ENCODE results near the gene DRAM1. TPM values are rescaled to one million over a fixed set of nuclear protein-coding genes. Genes with fewer than 3 reads are reported as not detected.

The DRAM1 gene
- total and polyA plus RNA-seq, 2 donors (not counting 1 experiment from before 2014, with no cell fraction given) = 2.1 to 10.2 TPM

- CTCF ChIA-PET = interaction anchor here (1.0 kb wide), 2 partner anchors 560 to 846 kb away, joined by 3 read pairs; no protein-coding TSS in a partner anchor
- Histone ChIP-seq H2AFZ (ENCODE audit: insufficient read depth, low read depth, low read length, poor library complexity, severe bottlenecking) (no peak overlapping the region), H3K9me3 (ENCODE audit: control extremely low read depth in 1 of 3, control insufficient read depth in 2 of 3, insufficient read depth in 1 of 3, low read length in 2 of 3) (peaks cover 0 to 3% (median 0%) of the 10 kb centered on the region in 3 donors), H3K4me3 (ENCODE audit: control extremely low read depth in 1 of 5, extremely low read depth in 1 of 5, insufficient read depth in 1 of 5, low read depth in 2 of 5, low read length in 4 of 5) (no peak overlapping the region), H4K20me1 (ENCODE audit: control insufficient read depth, insufficient read depth, low read length, poor library complexity, severe bottlenecking) (no peaks in the 10 kb centered on the region), H3K36me3 (replicated peaks in 1 of 2; ENCODE audit: control extremely low read depth in 1 of 2, control insufficient read depth in 1 of 2, extremely low read depth in 1 of 2, insufficient read depth in 2 of 2, low read length in 1 of 2) (no peaks in the 10 kb centered on the region), H3K9ac (ENCODE audit: low read length) (no peak overlapping the region), H3K27me3 (replicated peaks in 1 of 4; ENCODE audit: control extremely low read depth in 1 of 4, control insufficient read depth in 3 of 4, insufficient read depth in 4 of 4, low read length in 3 of 4) (no peaks in the 10 kb centered on the region), H3K79me2 (ENCODE audit: control insufficient read depth, insufficient read depth, low read length) (no peaks in the 10 kb centered on the region), H3K4me2 (replicated peaks; ENCODE audit: low read depth, low read length, poor library complexity, severe bottlenecking) (no peak overlapping the region), H3K4me1 (ENCODE audit: control insufficient read depth in 2 of 2, insufficient read depth in 2 of 2, low read length in 2 of 2) (peaks cover 2 to 4% of the 10 kb centered on the region in 2 donors), H3K27ac (ENCODE audit: low read length in 2 of 2) (no peak overlapping the region)
- H3K4me3 Mint-ChIP-seq = no peak overlapping the region
- 51% methylated on average over 5 of the region's 8 CpGs for WGBS (ENCODE audit: insufficient coverage)
- H3K27ac Mint-ChIP-seq = no peak overlapping the region
- intact Hi-C loops (cut with micrococcal nuclease) = no loop called here
- TF ChIP-seq CTCF (IDR thresholded peaks at IDR 0.05) (no peak), EZH2 (IDR thresholded peaks at IDR 0.05; ENCODE audit: borderline replicate concordance, insufficient read depth, low read depth, low read length, poor library complexity, severe bottlenecking) (no peak)
- POLR2A ChIA-PET = interaction anchor here (0.8 kb wide), 1 partner anchor 13 kb away, joined by 3 read pairs; no protein-coding TSS in a partner anchor
- H3K9me3 Mint-ChIP-seq (ENCODE audit: insufficient read depth) = no peaks in the 10 kb centered on the region
- no peak for DNase-seq
- no peaks in the 10 kb centered on the region for H3K27me3 Mint-ChIP-seq
- peak; percentile 24 for ATAC-seq (ENCODE audit: low read depth)
- H3K4me1 Mint-ChIP-seq = peaks cover 12% of the 10 kb centered on the region
These were observed 45.8 kb downstream of the DRAM1 start for GRCh38 chr12:101923045-101923718.

GRCh38 chr12:101924618-101925017, 47.2 kb downstream of the DRAM1 start:
- Mint-ChIP-seq H3K27me3 (no peaks in the 10 kb centered on the region), H3K9me3 (ENCODE audit: insufficient read depth) (peaks cover 4% of the 10 kb centered on the region), H3K27ac (peak overlapping the region; percentile 26), H3K4me3 (no peak overlapping the region), H3K4me1 (peaks cover 22% of the 10 kb centered on the region)
- ChIA-PET POLR2A (no interaction called here), CTCF (no interaction called here)
- no peak for TF ChIP-seq EZH2 (IDR thresholded peaks at IDR 0.05; ENCODE audit: borderline replicate concordance, insufficient read depth, low read depth, low read length, poor library complexity, severe bottlenecking)
- TF ChIP-seq CTCF (IDR thresholded peaks at IDR 0.05) = no peak
- no peak for DNase-seq
- intact Hi-C loops (cut with micrococcal nuclease) = no loop called here
- Histone ChIP-seq H3K4me3 (ENCODE audit: control extremely low read depth in 1 of 5, extremely low read depth in 1 of 5, insufficient read depth in 1 of 5, low read depth in 2 of 5, low read length in 4 of 5) (no peak overlapping the region), H2AFZ (ENCODE audit: insufficient read depth, low read depth, low read length, poor library complexity, severe bottlenecking) (no peak overlapping the region), H3K4me2 (replicated peaks; ENCODE audit: low read depth, low read length, poor library complexity, severe bottlenecking) (no peak overlapping the region), H3K79me2 (ENCODE audit: control insufficient read depth, insufficient read depth, low read length) (no peaks in the 10 kb centered on the region), H3K36me3 (replicated peaks in 1 of 2; ENCODE audit: control extremely low read depth in 1 of 2, control insufficient read depth in 1 of 2, extremely low read depth in 1 of 2, insufficient read depth in 2 of 2, low read length in 1 of 2) (no peaks in the 10 kb centered on the region), H3K9ac (ENCODE audit: low read length) (no peak overlapping the region), H3K9me3 (ENCODE audit: control extremely low read depth in 1 of 3, control insufficient read depth in 2 of 3, insufficient read depth in 1 of 3, low read length in 2 of 3) (peaks cover 0 to 6% (median 4%) of the 10 kb centered on the region in 3 donors), H3K4me1 (ENCODE audit: control insufficient read depth in 2 of 2, insufficient read depth in 2 of 2, low read length in 2 of 2) (peaks cover 9 to 12% of the 10 kb centered on the region in 2 donors), H4K20me1 (ENCODE audit: control insufficient read depth, insufficient read depth, low read length, poor library complexity, severe bottlenecking) (no peaks in the 10 kb centered on the region), H3K27me3 (replicated peaks in 1 of 4; ENCODE audit: control extremely low read depth in 1 of 4, control insufficient read depth in 3 of 4, insufficient read depth in 4 of 4, low read length in 3 of 4) (no peaks in the 10 kb centered on the region), H3K27ac (ENCODE audit: low read length in 2 of 2) (no peak overlapping the region)
- WGBS (ENCODE audit: insufficient coverage) = no CpG with 5 or more reads among the region's 3 CpGs
- no peak for ATAC-seq (ENCODE audit: low read depth)

Data from B cell (primary cell).